Measurements from ENCODE around the gene MTFP1. TPM values are rescaled to one million over a fixed set of nuclear protein-coding genes. Genes with fewer than 3 reads are reported as not detected.

MTFP1 gene
- total and polyA plus RNA-seq, 2 experiments from 2014 or later, result 54.6 to 64.1 TPM

GRCh38 chr22:30439226-30439625 lies 13.7 kb downstream of the MTFP1 start:
- Mint-ChIP-seq H3K9me3 (peaks cover 7% of the 10 kb centered on the region), H3K36me3 (ENCODE audit: low read depth) (peaks cover 5% of the 10 kb centered on the region; the same call in 2 of the 3 replicates), H3K27ac (no peak overlapping the region), H3K4me3 (no peak overlapping the region), H3K27me3 (ENCODE audit: insufficient read depth, low read depth, poor library complexity) (peaks cover 2% of the 10 kb centered on the region), H3K4me1 (peaks cover 17% of the 10 kb centered on the region)
- Histone ChIP-seq H3K36me3 (ENCODE audit: insufficient read depth) (no peaks in the 10 kb centered on the region), H3K9me2 (ENCODE audit: insufficient read depth) (0 out of 2 replicates have a peak, but pooled peaks cover 4% of the 10 kb centered on the region), H3K4me2 (no peak overlapping the region), H3K79me2 (replicated peaks; ENCODE audit: insufficient read depth) (no peaks in the 10 kb centered on the region), H3K4me1 (ENCODE audit: insufficient read depth) (no peaks in the 10 kb centered on the region; the same call in 1 of the 2 replicates), H3F3A (replicated peaks; ENCODE audit: low read depth) (no peaks in the 10 kb centered on the region), H4K20me1 (replicated peaks; ENCODE audit: insufficient read depth) (no peaks in the 10 kb centered on the region), H3K27ac (ENCODE audit: low read depth) (no peak overlapping the region), H3K4me3 (no peak overlapping the region), H2AFZ (no peak overlapping the region), H3K27me3 (ENCODE audit: insufficient read depth) (no peaks in the 10 kb centered on the region)
- TF ChIP-seq POLR2AphosphoS5 (IDR thresholded peaks at IDR 0.05; ENCODE audit: low read depth) (no peak), NANOG (IDR thresholded peaks at IDR 0.05; ENCODE audit: borderline replicate concordance) (no peak), CREB1 (CRISPR knock-in tag; IDR thresholded peaks at IDR 0.05; ENCODE audit: low read depth) (no peak), EZH2 (IDR thresholded peaks at IDR 0.05; ENCODE audit: low read depth, unreplicated experiment) (no peak)
- no peak for ATAC-seq
- no peak for DNase-seq (ENCODE audit: low spot score)

DNA sequence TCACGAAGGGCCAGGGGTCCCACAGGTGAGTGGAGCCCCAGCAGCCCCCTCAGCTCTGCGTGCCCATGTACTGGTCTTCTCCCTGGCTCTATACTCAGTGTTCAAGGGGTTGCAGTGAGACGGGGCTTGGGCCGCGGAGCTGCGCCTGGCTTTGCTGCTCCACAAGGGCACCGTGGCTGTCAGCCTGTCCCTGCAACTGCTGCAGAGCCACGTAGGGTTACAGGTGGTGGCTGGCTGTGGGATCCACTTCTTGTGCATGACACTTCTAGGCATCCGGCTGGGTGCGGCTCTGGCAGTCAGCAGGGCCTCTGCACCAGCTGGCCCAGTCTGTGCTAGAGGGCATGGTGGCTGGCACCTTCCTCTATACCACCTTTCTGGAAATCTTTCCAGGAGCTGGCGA lies 14.3 kb downstream of the MTFP1 start:
- no peaks in the 10 kb centered on the region; the same call in 1 of the 2 replicates for H3K4me1 ChIP-seq (ENCODE audit: insufficient read depth)
- H3K79me2 ChIP-seq (replicated peaks; ENCODE audit: insufficient read depth), result no peaks in the 10 kb centered on the region
- no peak for DNase-seq (ENCODE audit: low spot score)
- H3F3A ChIP-seq (replicated peaks; ENCODE audit: low read depth), result no peaks in the 10 kb centered on the region
- Mint-ChIP-seq H3K27ac (no peak overlapping the region), H3K4me1 (peaks cover 24% of the 10 kb centered on the region), H3K9me3 (peaks cover 7% of the 10 kb centered on the region), H3K36me3 (ENCODE audit: low read depth) (peaks cover 5% of the 10 kb centered on the region; the same call in 2 of the 3 replicates), H3K27me3 (ENCODE audit: insufficient read depth, low read depth, poor library complexity) (peaks cover 6% of the 10 kb centered on the region), H3K4me3 (no peak overlapping the region)
- no peaks in the 10 kb centered on the region for H3K36me3 ChIP-seq (ENCODE audit: insufficient read depth)
- H3K4me3 ChIP-seq, result no peak overlapping the region
- H3K27ac ChIP-seq (ENCODE audit: low read depth), result no peak overlapping the region
- H4K20me1 ChIP-seq (replicated peaks; ENCODE audit: insufficient read depth), result no peaks in the 10 kb centered on the region
- H3K9me2 ChIP-seq (ENCODE audit: insufficient read depth), result 0 out of 2 replicates have a peak, but pooled peaks cover 1% of the 10 kb centered on the region
- no peak for ATAC-seq
- H3K4me2 ChIP-seq, result no peak overlapping the region
- H3K27me3 ChIP-seq (ENCODE audit: insufficient read depth), result no peaks in the 10 kb centered on the region
- H2AFZ ChIP-seq, result no peak overlapping the region
- no peak for TF ChIP-seq EZH2 (IDR thresholded peaks at IDR 0.05; ENCODE audit: low read depth, unreplicated experiment)
- TF ChIP-seq, protein P1, sequence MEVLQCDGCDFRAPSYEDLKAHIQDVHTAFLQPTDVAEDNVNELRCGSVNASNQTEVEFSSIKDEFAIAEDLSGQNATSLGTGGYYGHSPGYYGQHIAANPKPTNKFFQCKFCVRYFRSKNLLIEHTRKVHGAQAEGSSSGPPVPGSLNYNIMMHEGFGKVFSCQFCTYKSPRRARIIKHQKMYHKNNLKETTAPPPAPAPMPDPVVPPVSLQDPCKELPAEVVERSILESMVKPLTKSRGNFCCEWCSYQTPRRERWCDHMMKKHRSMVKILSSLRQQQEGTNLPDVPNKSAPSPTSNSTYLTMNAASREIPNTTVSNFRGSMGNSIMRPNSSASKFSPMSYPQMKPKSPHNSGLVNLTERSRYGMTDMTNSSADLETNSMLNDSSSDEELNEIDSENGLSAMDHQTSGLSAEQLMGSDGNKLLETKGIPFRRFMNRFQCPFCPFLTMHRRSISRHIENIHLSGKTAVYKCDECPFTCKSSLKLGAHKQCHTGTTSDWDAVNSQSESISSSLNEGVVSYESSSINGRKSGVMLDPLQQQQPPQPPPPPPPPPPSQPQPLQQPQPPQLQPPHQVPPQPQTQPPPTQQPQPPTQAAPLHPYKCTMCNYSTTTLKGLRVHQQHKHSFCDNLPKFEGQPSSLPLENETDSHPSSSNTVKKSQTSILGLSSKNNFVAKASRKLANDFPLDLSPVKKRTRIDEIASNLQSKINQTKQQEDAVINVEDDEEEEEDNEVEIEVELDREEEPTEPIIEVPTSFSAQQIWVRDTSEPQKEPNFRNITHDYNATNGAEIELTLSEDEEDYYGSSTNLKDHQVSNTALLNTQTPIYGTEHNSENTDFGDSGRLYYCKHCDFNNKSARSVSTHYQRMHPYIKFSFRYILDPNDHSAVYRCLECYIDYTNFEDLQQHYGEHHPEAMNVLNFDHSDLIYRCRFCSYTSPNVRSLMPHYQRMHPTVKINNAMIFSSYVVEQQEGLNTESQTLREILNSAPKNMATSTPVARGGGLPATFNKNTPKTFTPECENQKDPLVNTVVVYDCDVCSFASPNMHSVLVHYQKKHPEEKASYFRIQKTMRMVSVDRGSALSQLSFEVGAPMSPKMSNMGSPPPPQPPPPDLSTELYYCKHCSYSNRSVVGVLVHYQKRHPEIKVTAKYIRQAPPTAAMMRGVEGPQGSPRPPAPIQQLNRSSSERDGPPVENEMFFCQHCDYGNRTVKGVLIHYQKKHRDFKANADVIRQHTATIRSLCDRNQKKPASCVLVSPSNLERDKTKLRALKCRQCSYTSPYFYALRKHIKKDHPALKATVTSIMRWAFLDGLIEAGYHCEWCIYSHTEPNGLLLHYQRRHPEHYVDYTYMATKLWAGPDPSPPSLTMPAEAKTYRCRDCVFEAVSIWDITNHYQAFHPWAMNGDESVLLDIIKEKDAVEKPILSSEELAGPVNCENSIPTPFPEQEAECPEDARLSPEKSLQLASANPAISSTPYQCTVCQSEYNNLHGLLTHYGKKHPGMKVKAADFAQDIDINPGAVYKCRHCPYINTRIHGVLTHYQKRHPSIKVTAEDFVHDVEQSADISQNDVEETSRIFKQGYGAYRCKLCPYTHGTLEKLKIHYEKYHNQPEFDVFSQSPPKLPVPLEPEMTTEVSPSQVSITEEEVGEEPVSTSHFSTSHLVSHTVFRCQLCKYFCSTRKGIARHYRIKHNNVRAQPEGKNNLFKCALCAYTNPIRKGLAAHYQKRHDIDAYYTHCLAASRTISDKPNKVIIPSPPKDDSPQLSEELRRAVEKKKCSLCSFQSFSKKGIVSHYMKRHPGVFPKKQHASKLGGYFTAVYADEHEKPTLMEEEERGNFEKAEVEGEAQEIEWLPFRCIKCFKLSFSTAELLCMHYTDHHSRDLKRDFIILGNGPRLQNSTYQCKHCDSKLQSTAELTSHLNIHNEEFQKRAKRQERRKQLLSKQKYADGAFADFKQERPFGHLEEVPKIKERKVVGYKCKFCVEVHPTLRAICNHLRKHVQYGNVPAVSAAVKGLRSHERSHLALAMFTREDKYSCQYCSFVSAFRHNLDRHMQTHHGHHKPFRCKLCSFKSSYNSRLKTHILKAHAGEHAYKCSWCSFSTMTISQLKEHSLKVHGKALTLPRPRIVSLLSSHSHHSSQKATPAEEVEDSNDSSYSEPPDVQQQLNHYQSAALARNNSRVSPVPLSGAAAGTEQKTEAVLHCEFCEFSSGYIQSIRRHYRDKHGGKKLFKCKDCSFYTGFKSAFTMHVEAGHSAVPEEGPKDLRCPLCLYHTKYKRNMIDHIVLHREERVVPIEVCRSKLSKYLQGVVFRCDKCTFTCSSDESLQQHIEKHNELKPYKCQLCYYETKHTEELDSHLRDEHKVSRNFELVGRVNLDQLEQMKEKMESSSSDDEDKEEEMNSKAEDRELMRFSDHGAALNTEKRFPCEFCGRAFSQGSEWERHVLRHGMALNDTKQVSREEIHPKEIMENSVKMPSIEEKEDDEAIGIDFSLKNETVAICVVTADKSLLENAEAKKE (CRISPR knock-in tag; IDR thresholded peaks at IDR 0.05), result no peak
- no peak for TF ChIP-seq ZNF331 (CRISPR knock-in tag; IDR thresholded peaks at IDR 0.05; ENCODE audit: low read depth)
- no peak for TF ChIP-seq CREB1 (CRISPR knock-in tag; IDR thresholded peaks at IDR 0.05; ENCODE audit: low read depth)
- TF ChIP-seq REST (IDR thresholded peaks at IDR 0.05; ENCODE audit: unreplicated experiment), result no peak
- no peak for TF ChIP-seq POLR2AphosphoS5 (IDR thresholded peaks at IDR 0.05; ENCODE audit: low read depth)
- no peak for TF ChIP-seq STAT1 (IDR thresholded peaks at IDR 0.05; ENCODE audit: unreplicated experiment)
- no peak for TF ChIP-seq NANOG (IDR thresholded peaks at IDR 0.05; ENCODE audit: borderline replicate concordance)
- no peak for TF ChIP-seq ZNF114 (CRISPR knock-in tag; IDR thresholded peaks at IDR 0.05)
- TF ChIP-seq JUNB (IDR thresholded peaks at IDR 0.05; ENCODE audit: unreplicated experiment), result no peak
- no peak for TF ChIP-seq EZH2phosphoT487 (IDR thresholded peaks at IDR 0.05; ENCODE audit: unreplicated experiment)

All from GM23338 (cell line).